ENCODE data around the gene GPRC5C. TPM values are rescaled to one million over a fixed set of nuclear protein-coding genes. Genes with fewer than 3 reads are reported as not detected.
"Not testable (repeated sequence)": the region's sequence is repeated elsewhere in the genome, so short reads cannot be mapped to it uniquely, and the experiment has no call there.

GPRC5C gene
- total RNA-seq, 1 donor from 2014 or later: 8.6 TPM

GRCh38 chr17:74467221-74467951, 35.5 kb downstream of the GPRC5C start:
- DNase-seq (ENCODE audit: extremely low read depth, low read depth, low spot score): no peak

DNA sequence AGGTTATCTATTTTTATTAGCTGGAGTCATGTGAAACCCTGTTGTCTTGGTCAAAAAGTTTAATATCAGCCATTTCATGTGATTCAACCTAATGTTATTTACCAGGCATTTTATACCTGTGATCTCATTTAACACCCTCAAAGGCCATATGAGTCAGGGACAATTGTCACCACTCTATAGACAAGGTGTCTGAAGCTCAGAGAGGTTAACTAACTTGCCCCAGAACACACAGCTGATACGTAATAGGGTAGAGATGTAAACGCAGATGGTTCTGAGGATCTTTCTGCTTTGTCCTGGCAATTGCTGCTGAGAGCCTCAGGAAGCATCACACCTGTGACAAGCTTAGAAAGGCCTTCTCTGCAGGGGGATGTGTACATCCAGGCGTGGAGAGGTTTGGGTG, 39.5 kb downstream of the GPRC5C start:
- no peak for DNase-seq (ENCODE audit: extremely low read depth, low read depth, low spot score)

GRCh38 chr17:74472890-74473289, 41.0 kb downstream of the GPRC5C start:
- no peak for DNase-seq (ENCODE audit: extremely low read depth, low read depth, low spot score)

DNA sequence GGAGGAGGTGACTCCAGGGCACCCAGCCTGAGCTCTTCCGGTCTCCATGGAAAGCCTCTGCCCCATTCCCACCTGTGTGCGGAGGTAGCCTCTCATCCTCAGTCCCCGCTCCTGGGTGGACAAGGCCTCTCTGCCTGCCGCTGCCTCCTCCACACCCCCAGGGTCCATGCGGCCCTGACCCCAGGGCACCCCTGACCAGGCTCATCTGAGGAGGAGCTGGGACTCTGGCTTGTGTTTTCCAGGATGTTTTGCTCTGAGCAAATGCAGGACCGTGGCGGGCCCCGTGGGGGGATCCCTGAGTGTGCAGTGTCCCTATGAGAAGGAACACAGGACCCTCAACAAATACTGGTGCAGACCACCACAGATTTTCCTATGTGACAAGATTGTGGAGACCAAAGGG, 41.4 kb downstream of the GPRC5C start:
- DNase-seq (ENCODE audit: extremely low read depth, low read depth, low spot score): no peak

DNA sequence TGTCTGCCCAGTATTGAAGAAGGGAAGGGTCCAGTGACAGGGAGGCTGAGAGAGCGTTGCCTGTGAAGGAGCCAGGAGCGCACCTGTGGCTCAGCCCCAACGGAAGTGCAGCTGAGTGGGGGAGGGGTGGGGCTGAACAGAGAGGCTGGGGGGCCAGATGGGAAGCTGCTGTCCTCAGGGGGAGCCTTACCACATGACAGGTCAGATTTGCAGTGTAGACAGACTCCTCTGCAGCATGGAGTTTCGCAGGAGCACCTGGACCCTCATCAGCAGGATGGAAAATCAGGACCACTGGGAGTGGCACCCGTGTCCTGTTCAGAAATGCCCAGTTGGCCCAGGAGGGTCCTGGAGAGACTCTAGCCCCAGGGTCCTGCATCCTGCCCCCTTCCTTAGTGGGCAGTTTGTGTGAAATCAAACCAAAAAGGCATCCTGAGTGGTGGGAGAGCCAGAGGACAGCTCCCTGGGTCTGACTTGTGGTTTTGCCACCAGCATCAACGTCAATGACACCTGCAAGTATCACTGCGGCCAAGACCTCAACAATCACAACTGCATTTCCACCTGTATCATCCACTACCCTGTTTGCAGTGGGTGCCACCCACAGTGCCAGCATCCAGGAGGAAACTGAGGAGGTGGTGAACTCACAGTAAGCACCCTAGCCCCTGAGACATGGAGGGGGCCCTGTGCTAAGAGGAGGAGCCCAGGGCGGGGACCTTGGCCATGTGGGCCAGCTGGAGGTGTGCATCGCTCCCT, 42.3 kb downstream of the GPRC5C start:
- no peak for DNase-seq (ENCODE audit: extremely low read depth, low read depth, low spot score)

DNA sequence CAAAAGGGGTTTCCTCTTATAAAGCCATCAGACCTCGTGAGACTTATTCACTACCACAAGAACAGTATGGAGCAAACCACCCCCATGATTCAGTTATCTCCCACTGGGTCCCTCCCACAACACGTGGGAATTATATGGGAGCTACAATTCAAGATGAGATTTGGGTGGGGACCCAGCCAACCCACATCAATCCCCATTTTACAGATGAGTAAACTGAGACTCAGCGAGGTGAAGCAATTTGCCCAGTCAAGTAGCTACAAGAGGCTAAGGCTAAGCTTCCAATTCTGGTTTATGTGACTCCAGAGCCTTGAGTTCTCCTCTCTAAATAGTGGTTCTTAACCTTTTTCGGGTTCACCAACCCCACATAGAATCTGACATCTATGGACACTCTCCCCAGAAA, 43.3 kb downstream of the GPRC5C start:
- no peak for DNase-seq (ENCODE audit: extremely low read depth, low read depth, low spot score)

- DNase-seq (ENCODE audit: extremely low read depth, low read depth, low spot score): no peak
Measured at GRCh38 chr17:74477411-74477810, 45.5 kb downstream of the GPRC5C start.

- no peak for DNase-seq (ENCODE audit: extremely low read depth, low read depth, low spot score)
Measured at GRCh38 chr17:74478420-74479100, 46.7 kb downstream of the GPRC5C start.

- no peak for DNase-seq (ENCODE audit: extremely low read depth, low read depth, low spot score)
Measured at GRCh38 chr17:74480290-74480689, 48.4 kb downstream of the GPRC5C start.

- DNase-seq (ENCODE audit: extremely low read depth, low read depth, low spot score): no peak
Measured at GRCh38 chr17:74481621-74482020, 49.7 kb downstream of the GPRC5C start.

DNA sequence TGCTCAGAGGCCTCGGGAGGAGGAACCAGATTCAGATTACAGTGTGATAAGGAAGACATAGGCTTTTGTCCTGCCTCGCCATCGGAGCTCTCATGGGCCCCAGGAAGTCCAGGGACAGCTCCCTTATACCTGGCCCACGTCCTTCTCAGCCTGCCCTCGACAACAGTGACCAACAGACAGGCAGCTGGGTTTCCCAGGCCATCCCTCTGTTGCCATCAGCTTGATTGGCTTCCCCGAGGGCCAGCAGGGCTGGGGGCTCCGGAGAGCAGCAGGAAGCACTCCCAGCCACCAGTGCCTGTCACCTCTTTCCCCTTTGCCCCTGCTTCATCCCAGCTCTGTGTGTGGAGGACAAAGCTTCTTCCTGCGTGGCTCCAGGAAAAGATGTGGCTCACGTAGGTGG, 52.2 kb downstream of the GPRC5C start:
- DNase-seq (ENCODE audit: extremely low read depth, low read depth, low spot score): no peak

GRCh38 chr17:74485022-74485743, 53.3 kb downstream of the GPRC5C start:
- DNase-seq (ENCODE audit: extremely low read depth, low read depth, low spot score): no peak

- DNase-seq (ENCODE audit: extremely low read depth, low read depth, low spot score): no peak
Measured at GRCh38 chr17:74485841-74486240, 54.0 kb downstream of the GPRC5C start.

GRCh38 chr17:74488276-74488675, 56.4 kb downstream of the GPRC5C start:
- DNase-seq (ENCODE audit: extremely low read depth, low read depth, low spot score): not testable (repeated sequence)

DNA sequence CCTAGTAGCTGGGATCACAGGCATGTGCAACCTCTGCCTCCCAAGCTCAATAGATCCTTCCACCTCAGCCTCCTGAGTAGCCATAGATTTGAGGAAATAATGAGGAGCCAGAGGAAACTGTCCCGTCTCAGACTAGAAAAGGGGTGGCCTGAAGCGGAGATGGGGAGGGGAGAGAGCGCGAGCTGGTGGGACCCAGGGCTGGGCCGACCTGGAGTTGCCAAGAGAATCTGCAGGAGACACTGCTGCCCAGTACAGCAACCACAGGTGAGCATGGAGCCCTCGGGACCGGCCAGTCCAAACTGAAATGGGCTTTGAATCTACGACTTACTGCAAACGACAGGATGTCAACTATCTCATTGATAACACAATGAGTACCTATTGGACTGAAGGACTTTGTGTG, 58.8 kb downstream of the GPRC5C start:
- DNase-seq (ENCODE audit: extremely low read depth, low read depth, low spot score): no peak

DNA sequence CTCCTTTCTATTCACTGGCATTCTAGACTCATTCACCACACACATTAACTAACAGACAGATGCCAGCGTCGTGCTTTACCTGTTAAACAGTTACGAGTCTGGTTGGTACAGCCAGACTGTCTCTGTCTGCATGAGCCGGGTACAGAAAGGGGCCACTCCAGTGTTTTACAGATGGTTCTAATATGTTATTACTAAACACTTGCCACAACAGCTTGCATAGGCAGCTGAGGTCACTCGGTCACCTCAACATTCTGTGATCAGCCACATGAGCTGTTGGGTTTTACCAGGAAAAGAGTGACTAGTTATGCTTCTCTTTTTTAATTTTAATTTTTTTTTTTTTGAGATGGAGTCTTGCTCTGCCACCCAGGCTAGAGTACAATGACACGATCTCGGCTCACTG, 59.7 kb downstream of the GPRC5C start:
- no peak for DNase-seq (ENCODE audit: extremely low read depth, low read depth, low spot score)

- no peak for DNase-seq (ENCODE audit: extremely low read depth, low read depth, low spot score)
Measured at GRCh38 chr17:74493331-74493833, 61.5 kb downstream of the GPRC5C start.

All from glomerular endothelial cell (primary cell).